A549 (cell line): ENCODE measurements around the gene RFC4. TPM values are rescaled to one million over a fixed set of nuclear protein-coding genes. Genes with fewer than 3 reads are reported as not detected.

Source experiments
- ATAC-seq, 2 experiments: fragments of 200-7000 bp in 1 of 2; fragments of >200 bp in 1 of 2; cut with Nextera tagmentation in 1 of 2; cut with Tn5 transposase in 1 of 2; 3 replicates each; pipeline versions ENCODE4 v1.8.0 to v1.9.1; 2018 to 2020; ENCODE audit warnings: mild to moderate bottlenecking in 1 of 2, moderate library complexity in 1 of 2
- CTCF ChIA-PET: fragments of 300-600 bp; sonication (Branson Sonifier 250); formaldehyde crosslinking; extraction: SDS; loops from one replicate; lab custom pipeline; 2021; ENCODE audit warnings: antibody characterized with exemption, inconsistent platforms; lab: Yijun Ruan, JAX
- POLR2A ChIA-PET: fragments of 350-600 bp; formaldehyde crosslinking; extraction: SDS; loops from one replicate; lab custom pipeline; 2021; ENCODE audit warnings: antibody characterized with exemption, inconsistent platforms; lab: Yijun Ruan, JAX
- DNase-seq, 2 experiments: peaks; one replicate each; pipeline versions ENCODE4 v3.0.0 to v3.0.0-alpha.2; 2011 to 2016; ENCODE audit warnings: low read depth in 1 of 2, low spot score in 1 of 2
- FAIRE-seq: peaks from 2 replicates; lab custom pipeline; 2011; peaks lifted over from hg19 to GRCh38; lab: Jason Lieb, UNC
- H3K27ac ChIP-seq, 2 experiments: fragments of >200 bp; sonication (Bioruptor Twin); formaldehyde crosslinking; 3 replicates each; pipeline ENCODE4 v1.5.1; 2016 to 2017
- H3K4me1 ChIP-seq: fragments of >200 bp; sonication (Bioruptor Twin); formaldehyde crosslinking; 3 replicates; pipeline ENCODE4 v1.6.1; 2016
- H3K4me2 ChIP-seq: fragments of >200 bp; sonication (Bioruptor Twin); formaldehyde crosslinking; 3 replicates; pipeline ENCODE4 v1.6.1; 2016
- H3K4me3 ChIP-seq: fragments of >200 bp; sonication (Bioruptor Twin); formaldehyde crosslinking; 3 replicates; pipeline ENCODE4 v1.5.1; 2016
- H3K9me3 ChIP-seq: fragments of >200 bp; sonication (Bioruptor Twin); formaldehyde crosslinking; 3 replicates; pipeline ENCODE4 v1.6.1; 2016
- EHMT2 ChIP-seq: fragments of 200-600 bp; sonication (generic); IDR thresholded peaks from 2 replicates; pipeline ENCODE4 v1.6.1; 2016; ENCODE audit warnings: antibody characterized with exemption, low read depth, mild to moderate bottlenecking, moderate library complexity
- EP300 ChIP-seq, 2 experiments: fragments of >200 bp; sonication (Bioruptor Twin); formaldehyde crosslinking; IDR thresholded peaks; 2 replicates in 1 of 2; 3 replicates in 1 of 2; pipeline ENCODE4 v1.6.1; 2016 to 2017
- FOSB ChIP-seq: fragments of 250-450 bp; sonication (Bioruptor Pico); IDR thresholded peaks from 2 replicates; pipeline ENCODE4 v1.5.0; 2020; ENCODE audit warnings: mild to moderate bottlenecking, moderate library complexity
- FOXS1 ChIP-seq: fragments of 250-450 bp; sonication (Bioruptor Pico); IDR thresholded peaks from 2 replicates; pipeline ENCODE4 v1.5.0; 2020; ENCODE audit warnings: mild to moderate bottlenecking, moderate library complexity
- HDAC2 ChIP-seq: fragments of 200-600 bp; sonication (generic); IDR thresholded peaks from 2 replicates; pipeline ENCODE4 v1.6.1; 2016
- JUN ChIP-seq, 2 experiments: fragments of >200 bp; sonication (Bioruptor Twin); formaldehyde crosslinking; IDR thresholded peaks; 2 replicates in 1 of 2; 3 replicates in 1 of 2; pipeline ENCODE4 v1.6.1; 2016 to 2017
- JUNB ChIP-seq: fragments of >200 bp; sonication (Bioruptor Twin); formaldehyde crosslinking; IDR thresholded peaks from 2 replicates; pipeline ENCODE4 v1.6.1; 2016
- KDM5A ChIP-seq: fragments of 200-600 bp; sonication (generic); IDR thresholded peaks from 2 replicates; pipeline ENCODE4 v1.6.1; 2016; ENCODE audit warnings: antibody characterized with exemption, mild to moderate bottlenecking
- MAFK ChIP-seq: fragments of 450-650 bp; IDR thresholded peaks from 2 replicates; pipeline ENCODE4 v1.6.1; 2014; ENCODE audit not compliant: partially characterized antibody
- NFE2L2 ChIP-seq: fragments of 150-350 bp; conservative IDR thresholded peaks from 2 replicates; pipeline ENCODE4 v1.6.1; 2014; ENCODE audit warnings: low read length
- NR3C1 ChIP-seq: fragments of >200 bp; sonication (Bioruptor Twin); formaldehyde crosslinking; IDR thresholded peaks from 3 replicates; pipeline ENCODE4 v1.6.1; 2017
- PHF8 ChIP-seq: fragments of 200-600 bp; sonication (generic); IDR thresholded peaks from 2 replicates; pipeline ENCODE4 v1.6.1; 2016; ENCODE audit warnings: low read depth, mild to moderate bottlenecking, antibody characterized with exemption, moderate library complexity, borderline replicate concordance
- POLR2AphosphoS2 ChIP-seq: conservative IDR thresholded peaks from 2 replicates; pipeline ENCODE4 v1.6.1; 2012; ENCODE audit warnings: low read length, improper control_type of control experiment, inconsistent platforms
- RCOR1 ChIP-seq: fragments of 150-350 bp; IDR thresholded peaks from 2 replicates; pipeline ENCODE4 v1.6.1; 2014; ENCODE audit warnings: antibody characterized with exemption, low read length, low read depth
- SREBF2 ChIP-seq: fragments of 450-650 bp; IDR thresholded peaks from 2 replicates; pipeline ENCODE4 v1.6.1; 2014; ENCODE audit warnings: mild to moderate bottlenecking, moderate library complexity
- ZC3H11A ChIP-seq: fragments of 450-650 bp; IDR thresholded peaks from 2 replicates; pipeline ENCODE4 v1.6.1; 2014; ENCODE audit warnings: antibody characterized with exemption, mild to moderate bottlenecking
- ZFP36 ChIP-seq: fragments of 450-650 bp; IDR thresholded peaks from 2 replicates; pipeline ENCODE4 v1.6.1; 2014; ENCODE audit warnings: borderline replicate concordance; ENCODE audit not compliant: partially characterized antibody
- WGBS: methylation state at CpG from one replicate; pipeline ENCODE4 v1.1.6; 2017; ENCODE audit errors: missing lambda C conversion rate; 5-methylcytosine and 5-hydroxymethylcytosine counted together
- polyA plus RNA-seq, 4 experiments: library from polyadenylated mRNA; depleted of rRNA in 3 of 4; stranded (reverse); fragments of >200 nt; fragmentation: RNase III in 1 of 4; extraction: RNeasy Plus Mini Kit Qiagen cat#74134 plus additional on column Dnase treatment in 1 of 4; gene quantifications; 2 replicates in 3 of 4; 3 replicates in 1 of 4; pipeline ENCODE4 v1.2.3, GENCODE V29; 2011 to 2017
- TF ChIP-seq, protein P1 (sequence below): fragments of 250-450 bp; sonication (Bioruptor Pico); IDR thresholded peaks from 2 replicates; pipeline ENCODE4 v1.5.0; 2020; ENCODE audit warnings: low read depth, mild to moderate bottlenecking, moderate library complexity
- TF ChIP-seq, protein P2 (sequence below): IDR thresholded peaks from 2 replicates; pipeline ENCODE4 v1.6.1; 2012
- TF ChIP-seq, protein P3 (sequence below): IDR thresholded peaks from 2 replicates; pipeline ENCODE4 v1.6.1; 2012

The RFC4 gene
- polyA plus RNA-seq, 2 of the 4 experiments (the other 2 are of a cell fraction) = 40.6 to 68.8 TPM

DNA sequence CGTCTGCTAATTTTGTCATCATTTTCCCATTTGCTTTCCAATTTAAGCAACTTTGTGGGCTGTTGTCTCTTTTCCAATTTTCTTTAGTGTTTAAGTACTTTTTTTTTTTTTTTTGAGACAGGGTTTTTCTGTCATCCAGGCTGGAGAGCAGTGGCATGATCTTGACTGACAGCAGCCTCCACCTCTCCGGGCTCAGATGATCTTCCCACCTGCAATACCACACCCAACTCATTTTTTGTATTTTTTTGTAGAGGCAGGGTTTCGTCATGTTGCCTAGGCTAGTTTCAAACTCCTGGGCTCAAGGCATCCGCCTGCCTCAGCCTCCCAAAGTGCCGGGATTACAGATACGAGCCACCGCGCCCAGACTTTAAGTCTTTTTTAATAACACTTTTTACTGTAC lies 49.1 kb downstream of the RFC4 start:
- no peaks in the 10 kb centered on the region for H3K9me3 ChIP-seq
- TF ChIP-seq, protein P1, sequence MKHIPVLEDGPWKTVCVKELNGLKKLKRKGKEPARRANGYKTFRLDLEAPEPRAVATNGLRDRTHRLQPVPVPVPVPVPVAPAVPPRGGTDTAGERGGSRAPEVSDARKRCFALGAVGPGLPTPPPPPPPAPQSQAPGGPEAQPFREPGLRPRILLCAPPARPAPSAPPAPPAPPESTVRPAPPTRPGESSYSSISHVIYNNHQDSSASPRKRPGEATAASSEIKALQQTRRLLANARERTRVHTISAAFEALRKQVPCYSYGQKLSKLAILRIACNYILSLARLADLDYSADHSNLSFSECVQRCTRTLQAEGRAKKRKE = no peak
- TF ChIP-seq ZFP36 = no peak
- no peak for TF ChIP-seq JUNB
- TF ChIP-seq JUN (IDR thresholded peaks at IDR 0.05) = no peak
- no peak for TF ChIP-seq PHF8
- TF ChIP-seq NR3C1 = no peak
- TF ChIP-seq SREBF2 = no peak
- TF ChIP-seq, protein P2, sequence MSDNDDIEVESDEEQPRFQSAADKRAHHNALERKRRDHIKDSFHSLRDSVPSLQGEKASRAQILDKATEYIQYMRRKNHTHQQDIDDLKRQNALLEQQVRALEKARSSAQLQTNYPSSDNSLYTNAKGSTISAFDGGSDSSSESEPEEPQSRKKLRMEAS = no peak
- no peak for TF ChIP-seq HDAC2
- TF ChIP-seq, all 56 proteins: peak for 0
- CTCF ChIA-PET = interaction anchor here (1.1 kb wide), 1 partner anchor 16 kb away, joined by 3 read pairs; no protein-coding TSS in a partner anchor
- DNase-seq (no peak), ATAC-seq (no peak), FAIRE-seq (no peak)
- 86% methylated on average over 8 of the region's 8 CpGs for WGBS
- no peak overlapping the region for H3K4me2 ChIP-seq
- POLR2A ChIA-PET = no interaction called here
- H3K4me1 ChIP-seq = peaks cover 11% of the 10 kb centered on the region; the same call in 2 of the 3 replicates
- no peak overlapping the region for H3K27ac ChIP-seq
- no peak overlapping the region for H3K4me3 ChIP-seq

DNA sequence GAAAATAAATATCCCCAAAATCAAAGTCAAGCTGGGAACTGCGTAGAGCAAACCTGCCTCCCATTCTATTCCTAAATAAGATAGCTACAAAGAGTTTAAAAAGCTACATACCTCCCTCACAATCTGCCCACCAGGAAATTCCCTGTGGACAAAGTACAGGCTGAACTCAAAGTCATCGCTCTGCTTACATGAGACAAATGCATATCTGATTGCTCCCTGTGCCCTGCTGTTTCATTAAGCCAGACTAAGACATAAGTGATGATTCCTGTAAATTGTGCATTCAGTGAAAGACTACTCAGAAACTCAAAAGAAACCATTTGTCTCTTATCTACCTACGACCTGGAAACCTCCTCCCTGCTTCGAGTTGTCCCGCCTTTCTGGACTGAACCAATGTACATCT lies 51.4 kb downstream of the RFC4 start:
- CTCF ChIA-PET = interaction anchor here (1.5 to 2.8 kb wide), 3 partner anchors 32 to 140 kb away, joined by 5 to 15 read pairs (median 7); no protein-coding TSS in a partner anchor
- no peak overlapping the region for H3K27ac ChIP-seq
- no peak for TF ChIP-seq MAFK
- no peak for TF ChIP-seq NFE2L2
- no peak for TF ChIP-seq SREBF2
- no peak for TF ChIP-seq ZC3H11A
- POLR2A ChIA-PET = no interaction called here
- FAIRE-seq (no peak), DNase-seq (no peak), ATAC-seq (no peak)
- WGBS = 88% methylated on average over 5 of the region's 5 CpGs
- no peaks in the 10 kb centered on the region for H3K9me3 ChIP-seq
- H3K4me3 ChIP-seq = no peak overlapping the region
- H3K4me1 ChIP-seq = peaks cover 14% of the 10 kb centered on the region; the same call in 2 of the 3 replicates
- no peak overlapping the region for H3K4me2 ChIP-seq

DNA sequence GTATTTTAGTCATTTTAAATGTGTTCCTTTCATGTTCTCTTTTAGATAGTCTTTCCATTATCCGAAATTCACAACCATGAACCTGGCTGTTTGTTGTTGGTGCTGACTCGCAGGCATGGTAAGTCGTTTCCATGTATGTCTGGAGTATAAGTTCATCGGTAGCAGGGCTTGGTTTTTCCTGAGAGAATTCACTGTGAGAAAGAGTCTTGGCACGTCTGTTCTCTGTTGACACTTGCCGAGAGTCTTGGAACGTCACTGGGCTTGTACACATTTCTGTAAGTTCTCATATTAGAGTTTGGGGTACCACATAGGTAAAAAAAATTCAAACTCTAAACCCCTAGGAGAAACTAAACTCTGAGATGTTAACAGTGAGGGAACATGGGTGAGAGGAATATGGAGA lies 52.3 kb downstream of the RFC4 start:
- WGBS = 79% methylated on average over 7 of the region's 7 CpGs
- ATAC-seq = no peak
- TF ChIP-seq EP300 (IDR thresholded peaks at IDR 0.05) (no peak), NR3C1 (no peak), SREBF2 (no peak)
- TF ChIP-seq, protein P3, sequence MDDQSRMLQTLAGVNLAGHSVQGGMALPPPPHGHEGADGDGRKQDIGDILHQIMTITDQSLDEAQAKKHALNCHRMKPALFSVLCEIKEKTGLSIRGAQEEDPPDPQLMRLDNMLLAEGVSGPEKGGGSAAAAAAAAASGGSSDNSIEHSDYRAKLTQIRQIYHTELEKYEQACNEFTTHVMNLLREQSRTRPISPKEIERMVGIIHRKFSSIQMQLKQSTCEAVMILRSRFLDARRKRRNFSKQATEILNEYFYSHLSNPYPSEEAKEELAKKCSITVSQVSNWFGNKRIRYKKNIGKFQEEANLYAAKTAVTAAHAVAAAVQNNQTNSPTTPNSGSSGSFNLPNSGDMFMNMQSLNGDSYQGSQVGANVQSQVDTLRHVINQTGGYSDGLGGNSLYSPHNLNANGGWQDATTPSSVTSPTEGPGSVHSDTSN = no peak
- ChIA-PET POLR2A (no interaction called here), CTCF (interaction anchor here (2.0 to 2.8 kb wide), 2 partner anchors 31 to 139 kb away, joined by 10 to 15 read pairs; no protein-coding TSS in a partner anchor)
- FAIRE-seq = no peak
- no peak for DNase-seq
- Histone ChIP-seq H3K9me3 (no peaks in the 10 kb centered on the region), H3K4me1 (peaks cover 14% of the 10 kb centered on the region; the same call in 2 of the 3 replicates), H3K27ac (peak overlapping the region; percentile 73 to 77; a peak in 3 of 6 replicates), H3K4me3 (no peak overlapping the region), H3K4me2 (peak overlapping the region; percentile 78)

DNA sequence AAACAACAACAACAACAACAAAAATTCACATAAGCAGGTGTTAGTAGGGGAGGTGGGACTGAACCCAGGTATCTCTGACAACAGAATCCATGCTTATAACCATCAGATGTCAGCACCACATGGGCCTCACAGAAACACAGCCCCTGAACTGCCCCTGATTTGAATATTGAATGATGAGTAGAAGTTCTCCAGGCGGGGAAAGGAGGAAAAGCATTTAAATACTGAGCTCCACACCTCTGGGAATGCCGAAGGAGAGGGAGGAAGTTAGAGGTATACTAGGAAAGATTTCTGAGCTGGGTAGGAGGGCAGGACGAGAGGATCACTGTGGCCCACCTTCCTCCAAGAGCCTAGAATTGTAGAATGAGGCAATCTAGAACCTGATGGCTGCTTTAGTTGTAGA lies 54.8 kb downstream of the RFC4 start:
- Histone ChIP-seq H3K4me2 (no peak overlapping the region), H3K27ac (peak overlapping the region in 1 of 2 experiments; percentile 66; a peak in 2 of 6 replicates), H3K4me1 (peaks cover 21% of the 10 kb centered on the region), H3K4me3 (no peak overlapping the region), H3K9me3 (no peaks in the 10 kb centered on the region)
- FAIRE-seq = no peak
- ChIA-PET CTCF (no interaction called here), POLR2A (no interaction called here)
- DNase-seq = no peak
- TF ChIP-seq HDAC2 = no peak
- TF ChIP-seq KDM5A = no peak
- TF ChIP-seq EHMT2 = no peak
- no peak for TF ChIP-seq FOXS1 (CRISPR knock-in tag)
- TF ChIP-seq JUN (IDR thresholded peaks at IDR 0.05) = no peak
- no peak for TF ChIP-seq FOSB (CRISPR knock-in tag)
- TF ChIP-seq POLR2AphosphoS2 = no peak
- no peak for TF ChIP-seq RCOR1
- no peak for ATAC-seq
- WGBS = 87% methylated on average over 2 of the region's 3 CpGs
